ENCODE measurements around the gene METAP1D. TPM values are rescaled to one million over a fixed set of nuclear protein-coding genes. Genes with fewer than 3 reads are reported as not detected.
"Not testable (repeated sequence)": the region's sequence is repeated elsewhere in the genome, so short reads cannot be mapped to it uniquely, and the experiment has no call there.

METAP1D gene
- polyA plus RNA-seq, 1 donor: 11.4 TPM

DNA sequence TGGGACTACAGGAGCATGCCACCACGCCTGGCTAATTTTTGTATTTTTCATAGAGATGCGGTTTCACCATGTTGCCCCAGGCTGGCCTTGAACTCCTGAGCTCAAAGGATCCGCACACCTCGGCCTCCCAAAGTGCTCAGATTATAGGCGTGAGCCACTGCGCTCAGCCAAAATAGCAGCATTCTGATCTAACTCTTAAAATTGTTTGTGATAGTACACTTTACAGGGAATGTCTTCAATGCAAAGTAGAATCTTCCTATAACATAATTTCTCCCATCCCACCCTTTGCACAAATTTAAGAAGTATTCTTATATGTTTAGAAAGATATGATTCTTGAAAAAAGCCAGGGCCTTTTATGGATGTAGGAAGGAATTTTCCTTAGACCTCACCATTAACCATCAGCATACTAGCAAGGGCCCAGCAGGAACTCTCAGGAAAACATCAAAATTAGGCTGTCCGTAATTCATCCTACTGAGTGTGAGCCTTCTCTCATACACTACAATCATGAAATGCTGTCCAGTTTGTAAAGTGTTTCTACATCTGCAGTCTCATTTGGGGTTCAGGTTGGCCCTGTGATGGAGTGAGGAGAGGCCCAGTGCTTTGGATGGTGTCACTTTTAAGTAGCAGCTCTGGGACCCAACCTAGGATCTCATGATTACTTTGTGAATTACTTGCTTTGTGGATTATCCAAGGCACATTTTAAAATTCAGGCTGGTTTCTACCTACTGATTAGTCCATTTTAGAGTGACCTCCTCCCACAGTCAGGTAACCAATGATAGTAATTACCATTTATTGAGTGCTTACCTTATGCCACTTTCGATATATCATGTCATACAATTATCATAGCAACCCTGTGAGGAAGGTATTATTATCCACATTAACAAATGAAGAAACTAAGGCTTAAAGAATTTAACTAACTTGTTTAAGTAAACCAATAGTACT lies 48.1 kb downstream of the METAP1D start:
- H3K27ac ChIP-seq (ENCODE audit: low read length): no peak overlapping the region
- no peak for DNase-seq
- H3K4me3 ChIP-seq (ENCODE audit: low read length): no peak overlapping the region
- no peaks in the 10 kb centered on the region for H3K27me3 ChIP-seq (ENCODE audit: control insufficient read depth, insufficient read depth, low read length)
- H3K4me1 ChIP-seq (ENCODE audit: control insufficient read depth, insufficient read depth, low read length): no peaks in the 10 kb centered on the region
- no CpG with 5 or more reads among the region's 8 CpGs for WGBS (ENCODE audit: insufficient coverage, low lambda C conversion rate)
- H3K9me3 ChIP-seq (ENCODE audit: control insufficient read depth, low read depth, low read length): no peaks in the 10 kb centered on the region
- H3K36me3 ChIP-seq (ENCODE audit: control insufficient read depth, insufficient read depth, low read length): no peaks in the 10 kb centered on the region

DNA sequence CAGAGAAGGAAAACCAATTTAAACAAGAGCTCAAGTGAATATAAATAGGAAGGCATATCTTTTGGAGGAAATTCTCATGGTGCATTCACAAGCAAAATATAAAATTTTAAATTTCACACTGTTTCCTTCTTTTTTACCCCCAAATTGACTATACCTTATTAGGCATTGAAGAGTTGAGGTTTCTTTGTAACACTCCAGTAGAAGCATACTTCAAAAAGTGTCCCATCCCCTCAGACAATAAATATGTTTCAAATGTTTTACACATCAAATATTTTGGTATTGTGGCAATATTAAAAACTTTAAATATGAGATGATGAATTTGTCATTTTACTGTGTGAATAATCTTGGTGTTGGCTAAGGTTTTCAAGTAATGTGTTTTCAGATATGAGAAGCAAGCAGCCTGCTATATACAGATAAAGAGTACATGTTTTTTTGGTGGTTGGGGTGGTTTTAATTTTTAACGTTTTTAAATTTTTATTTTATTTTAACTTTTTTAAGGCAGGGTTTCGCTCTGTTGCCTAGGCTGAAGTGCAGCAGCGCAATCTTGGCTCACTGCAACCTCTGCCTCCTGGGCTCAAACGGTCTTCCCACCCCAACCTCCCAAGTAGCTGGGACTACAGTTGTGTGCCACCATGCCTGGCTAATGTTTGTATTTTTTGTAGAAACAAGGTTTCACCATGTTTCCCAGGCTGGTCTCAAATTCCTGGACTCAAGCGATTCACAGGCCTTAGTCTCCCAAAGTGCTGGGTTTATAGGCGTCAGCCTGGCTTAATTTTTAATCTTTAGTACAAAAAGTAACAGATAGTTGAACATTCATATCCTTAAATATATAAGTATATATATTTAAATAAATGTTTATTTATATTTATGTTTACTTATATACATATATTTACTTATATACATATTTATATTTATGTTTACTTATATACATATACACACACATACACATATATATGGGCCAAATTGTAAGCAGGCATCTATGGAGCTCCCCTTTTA lies 49.1 kb downstream of the METAP1D start:
- no peak for DNase-seq
- no peaks in the 10 kb centered on the region for H3K9me3 ChIP-seq (ENCODE audit: control insufficient read depth, low read depth, low read length)
- no peaks in the 10 kb centered on the region for H3K27me3 ChIP-seq (ENCODE audit: control insufficient read depth, insufficient read depth, low read length)
- no peak overlapping the region for H3K27ac ChIP-seq (ENCODE audit: low read length)
- WGBS (ENCODE audit: insufficient coverage, low lambda C conversion rate): 92% methylated on average over 2 of the region's 6 CpGs
- no peaks in the 10 kb centered on the region for H3K36me3 ChIP-seq (ENCODE audit: control insufficient read depth, insufficient read depth, low read length)
- H3K4me3 ChIP-seq (ENCODE audit: low read length): no peak overlapping the region
- no peaks in the 10 kb centered on the region for H3K4me1 ChIP-seq (ENCODE audit: control insufficient read depth, insufficient read depth, low read length)

DNA sequence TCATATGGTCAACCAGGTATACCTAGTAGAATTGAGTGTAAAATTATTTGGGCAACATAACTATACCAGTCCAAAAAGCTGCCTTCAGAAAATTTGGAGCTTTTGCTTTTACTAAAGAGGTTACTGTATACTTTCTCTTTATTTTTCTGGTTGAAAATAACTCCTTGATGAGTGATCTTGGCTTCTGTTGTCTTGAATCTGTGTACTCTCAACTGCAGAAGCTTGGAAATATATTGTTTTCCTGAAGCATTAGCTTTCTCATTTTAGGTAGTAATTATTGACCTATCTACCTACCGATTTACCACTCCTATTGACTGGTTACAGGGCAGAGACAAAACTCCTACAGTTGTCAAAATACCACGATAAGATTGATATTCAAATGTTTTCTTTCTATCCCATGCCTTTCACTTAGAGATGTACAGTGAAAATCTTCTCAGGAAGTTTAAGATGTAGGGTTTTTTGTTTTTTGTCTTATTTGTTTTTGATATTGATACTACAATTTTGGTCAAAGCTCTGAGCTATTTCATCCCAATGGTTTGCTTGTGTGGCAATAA lies 49.9 kb downstream of the METAP1D start:
- H3K4me1 ChIP-seq (ENCODE audit: control insufficient read depth, insufficient read depth, low read length): no peaks in the 10 kb centered on the region
- no peaks in the 10 kb centered on the region for H3K9me3 ChIP-seq (ENCODE audit: control insufficient read depth, low read depth, low read length)
- WGBS (ENCODE audit: insufficient coverage, low lambda C conversion rate): no CpG with 5 or more reads among the region's 2 CpGs
- no peak overlapping the region for H3K4me3 ChIP-seq (ENCODE audit: low read length)
- H3K36me3 ChIP-seq (ENCODE audit: control insufficient read depth, insufficient read depth, low read length): no peaks in the 10 kb centered on the region
- H3K27ac ChIP-seq (ENCODE audit: low read length): no peak overlapping the region
- H3K27me3 ChIP-seq (ENCODE audit: control insufficient read depth, insufficient read depth, low read length): no peaks in the 10 kb centered on the region
- DNase-seq: no peak

DNA sequence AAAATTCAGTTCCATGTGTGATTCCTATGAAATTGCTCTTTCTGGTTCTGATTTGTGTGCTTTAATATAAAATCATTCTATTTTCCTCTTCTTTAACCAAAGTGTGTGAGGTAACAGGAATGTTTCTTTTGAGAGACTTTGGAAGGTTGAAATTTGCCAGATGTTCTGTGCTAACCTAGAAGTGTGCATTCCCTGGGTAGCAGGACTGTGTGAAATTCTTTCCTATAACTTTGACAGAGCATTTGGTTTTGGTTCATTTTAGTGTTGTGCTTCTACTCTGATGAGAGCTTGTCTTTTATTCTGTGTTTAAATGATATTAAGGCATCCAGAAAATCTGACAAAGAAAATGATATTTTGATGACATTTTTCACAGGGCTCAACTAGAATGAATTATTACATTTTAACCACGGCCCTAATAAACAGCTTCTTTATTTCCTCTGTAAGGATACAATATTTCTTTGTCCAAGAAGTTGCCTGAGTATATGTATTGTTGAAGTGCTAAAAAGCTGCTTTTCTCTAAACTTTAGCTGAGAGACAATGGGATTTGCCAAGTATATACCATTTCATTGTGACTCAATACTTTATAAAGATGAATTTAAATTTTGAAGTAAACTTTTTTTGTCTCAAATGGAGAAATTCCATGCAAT lies 50.8 kb downstream of the METAP1D start:
- no peak for DNase-seq
- H3K27ac ChIP-seq (ENCODE audit: low read length): no peak overlapping the region
- no peaks in the 10 kb centered on the region for H3K4me1 ChIP-seq (ENCODE audit: control insufficient read depth, insufficient read depth, low read length)
- H3K9me3 ChIP-seq (ENCODE audit: control insufficient read depth, low read depth, low read length): no peaks in the 10 kb centered on the region
- H3K4me3 ChIP-seq (ENCODE audit: low read length): no peak overlapping the region
- H3K36me3 ChIP-seq (ENCODE audit: control insufficient read depth, insufficient read depth, low read length): no peaks in the 10 kb centered on the region
- H3K27me3 ChIP-seq (ENCODE audit: control insufficient read depth, insufficient read depth, low read length): no peaks in the 10 kb centered on the region
- WGBS (ENCODE audit: insufficient coverage, low lambda C conversion rate): no CpG with 5 or more reads among the region's 1 CpG

DNA sequence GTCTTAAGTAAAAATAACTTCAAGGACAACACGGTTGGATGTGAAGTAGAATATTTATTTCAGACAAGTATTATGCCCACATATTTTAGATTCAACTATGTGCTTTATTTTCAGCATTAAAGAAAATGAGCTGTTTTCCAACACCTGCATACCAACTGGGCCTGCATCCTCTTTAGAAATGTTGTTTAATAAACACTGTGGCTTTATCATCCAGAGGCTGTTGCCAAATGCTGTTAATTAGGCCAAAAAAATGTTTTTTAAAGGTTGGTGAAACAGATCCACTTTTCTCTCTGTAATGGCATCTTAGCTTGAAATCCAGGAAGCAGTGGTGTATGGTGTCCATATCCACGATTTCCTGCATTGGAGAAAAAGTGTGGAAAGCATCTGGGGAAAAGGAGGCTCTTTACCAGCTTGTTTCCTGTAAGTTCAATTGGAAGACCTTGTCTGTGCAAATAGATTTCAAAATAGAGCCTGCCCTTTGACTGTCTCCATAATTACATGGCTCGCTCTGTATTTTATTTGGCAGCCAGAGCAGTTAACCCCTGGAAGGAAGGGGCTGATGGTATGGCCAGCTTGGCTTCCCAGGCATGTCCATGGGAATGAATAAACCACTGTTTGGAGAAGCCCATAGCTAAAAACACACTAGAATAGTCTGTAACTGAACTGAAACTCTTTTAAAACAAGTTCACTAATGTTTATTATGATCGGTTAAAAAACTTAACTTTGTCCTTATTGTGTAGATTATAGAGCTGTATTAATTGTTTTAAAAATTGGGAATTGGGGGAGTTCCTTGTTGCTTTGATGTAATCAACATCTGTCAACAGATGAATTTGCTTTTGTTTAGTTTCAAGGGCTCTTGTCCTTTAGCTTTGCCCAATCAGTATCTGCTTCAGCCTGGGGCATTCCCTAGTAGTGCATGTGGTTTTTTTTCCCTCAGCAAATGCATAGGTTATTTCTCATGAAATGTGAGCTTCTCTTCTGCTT lies 52.5 kb downstream of the METAP1D start:
- Histone ChIP-seq H3K9me3 (ENCODE audit: control insufficient read depth, low read depth, low read length) (no peaks in the 10 kb centered on the region), H3K27me3 (ENCODE audit: control insufficient read depth, insufficient read depth, low read length) (no peaks in the 10 kb centered on the region), H3K4me1 (ENCODE audit: control insufficient read depth, insufficient read depth, low read length) (no peaks in the 10 kb centered on the region), H3K36me3 (ENCODE audit: control insufficient read depth, insufficient read depth, low read length) (no peaks in the 10 kb centered on the region), H3K4me3 (ENCODE audit: low read length) (no peak overlapping the region), H3K27ac (ENCODE audit: low read length) (no peak overlapping the region)
- DNase-seq: peak; percentile 1 to 26
- 81% methylated on average over 3 of the region's 4 CpGs for whole genome bisulfite sequencing (ENCODE audit: insufficient coverage, low lambda C conversion rate)

DNA sequence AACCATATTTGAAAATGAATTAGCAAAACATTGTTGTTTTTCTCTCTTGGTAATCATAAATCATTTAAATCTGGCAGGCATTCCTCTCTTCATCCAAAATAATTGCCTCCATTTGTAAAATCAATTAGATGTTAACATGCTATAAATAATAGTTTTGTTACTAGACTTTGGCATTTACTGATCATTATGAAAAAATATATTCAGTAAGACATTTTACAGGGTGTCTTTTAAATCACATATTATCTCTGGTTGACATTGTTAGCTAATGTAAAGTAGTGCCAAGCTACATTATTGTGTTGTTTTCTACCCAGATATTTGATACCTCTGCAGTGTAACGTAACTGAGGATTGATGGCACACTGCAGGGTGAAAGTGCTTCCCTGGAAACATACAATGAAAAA lies 53.7 kb downstream of the METAP1D start:
- DNase-seq: no peak
- Histone ChIP-seq H3K4me1 (ENCODE audit: control insufficient read depth, insufficient read depth, low read length) (no peaks in the 10 kb centered on the region), H3K9me3 (ENCODE audit: control insufficient read depth, low read depth, low read length) (no peaks in the 10 kb centered on the region), H3K4me3 (ENCODE audit: low read length) (no peak overlapping the region), H3K27me3 (ENCODE audit: control insufficient read depth, insufficient read depth, low read length) (no peaks in the 10 kb centered on the region), H3K27ac (ENCODE audit: low read length) (no peak overlapping the region), H3K36me3 (ENCODE audit: control insufficient read depth, insufficient read depth, low read length) (no peaks in the 10 kb centered on the region)
- WGBS (ENCODE audit: insufficient coverage, low lambda C conversion rate): 100% methylated on average over 1 of the region's 1 CpG

DNA sequence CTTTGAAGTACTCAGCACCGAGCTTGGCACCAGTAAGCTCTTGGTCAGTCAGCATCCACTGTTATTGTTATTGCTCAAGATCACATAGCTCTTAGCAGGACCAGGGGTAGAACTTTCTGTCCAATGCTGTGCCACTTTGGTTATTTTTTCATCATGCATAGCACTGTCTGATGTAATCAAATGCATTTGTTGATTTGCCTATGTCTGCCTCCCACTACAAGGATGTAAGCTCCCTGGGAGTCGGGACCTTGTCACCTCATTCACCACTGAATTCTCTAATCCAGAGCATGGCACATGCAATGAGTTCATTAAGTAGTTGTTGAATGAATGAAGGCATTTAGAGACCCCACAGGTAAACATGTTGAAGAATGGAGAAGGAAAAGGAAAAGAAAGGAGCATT lies 56.5 kb downstream of the METAP1D start:
- no CpG with 5 or more reads among the region's 2 CpGs for WGBS (ENCODE audit: insufficient coverage, low lambda C conversion rate)
- no peaks in the 10 kb centered on the region for H3K36me3 ChIP-seq (ENCODE audit: control insufficient read depth, insufficient read depth, low read length)
- no peak overlapping the region for H3K27ac ChIP-seq (ENCODE audit: low read length)
- no peaks in the 10 kb centered on the region for H3K9me3 ChIP-seq (ENCODE audit: control insufficient read depth, low read depth, low read length)
- no peaks in the 10 kb centered on the region for H3K4me1 ChIP-seq (ENCODE audit: control insufficient read depth, insufficient read depth, low read length)
- no peak overlapping the region for H3K4me3 ChIP-seq (ENCODE audit: low read length)
- no peaks in the 10 kb centered on the region for H3K27me3 ChIP-seq (ENCODE audit: control insufficient read depth, insufficient read depth, low read length)
- no peak for DNase-seq

DNA sequence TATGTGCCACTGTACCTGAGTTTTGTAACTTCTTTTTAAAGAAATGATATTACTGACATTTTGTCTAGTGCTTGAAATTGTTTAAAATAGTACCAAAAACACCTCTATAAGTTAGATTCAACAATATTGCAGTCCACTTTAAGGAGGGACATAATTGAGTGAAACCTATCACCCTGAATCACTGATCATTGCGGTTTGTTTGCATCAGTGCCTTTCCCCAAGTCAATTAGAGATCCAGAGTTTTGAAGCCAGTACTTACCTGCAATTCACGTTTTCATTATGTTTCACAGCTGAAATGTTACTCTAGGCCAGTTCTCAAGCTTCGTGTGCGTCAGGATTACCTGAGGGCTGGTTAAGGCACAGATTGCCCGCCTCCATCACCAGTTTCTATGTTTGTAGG lies 58.9 kb downstream of the METAP1D start:
- Histone ChIP-seq H3K27ac (ENCODE audit: low read length) (no peak overlapping the region), H3K4me3 (ENCODE audit: low read length) (no peak overlapping the region), H3K4me1 (ENCODE audit: control insufficient read depth, insufficient read depth, low read length) (no peaks in the 10 kb centered on the region), H3K27me3 (ENCODE audit: control insufficient read depth, insufficient read depth, low read length) (no peaks in the 10 kb centered on the region), H3K36me3 (ENCODE audit: control insufficient read depth, insufficient read depth, low read length) (no peaks in the 10 kb centered on the region), H3K9me3 (ENCODE audit: control insufficient read depth, low read depth, low read length) (no peaks in the 10 kb centered on the region)
- 100% methylated on average over 3 of the region's 5 CpGs for WGBS (ENCODE audit: insufficient coverage, low lambda C conversion rate)
- no peak for DNase-seq

DNA sequence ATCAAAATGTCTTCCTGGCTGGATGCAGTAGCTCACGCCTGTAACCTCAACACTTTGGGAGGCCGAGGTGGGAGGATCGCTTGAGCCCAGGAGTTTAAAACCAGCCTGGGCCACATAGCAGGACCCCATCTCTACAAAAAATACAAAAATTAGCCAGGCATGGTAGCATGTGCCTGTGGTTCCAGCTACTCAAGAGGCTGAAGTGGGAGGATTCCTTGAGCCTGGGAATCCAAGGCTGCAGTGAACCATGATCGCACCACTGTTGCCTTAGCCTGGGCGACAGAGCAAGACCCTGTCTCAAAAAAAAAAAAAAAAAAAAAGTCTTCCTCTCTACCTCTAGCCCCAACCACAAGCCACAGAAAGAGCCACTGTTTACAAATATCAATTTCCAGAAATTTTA lies 60.4 kb downstream of the METAP1D start:
- not testable (repeated sequence) for H3K4me3 ChIP-seq (ENCODE audit: low read length); H3K27me3 ChIP-seq (ENCODE audit: control insufficient read depth, insufficient read depth, low read length); H3K27ac ChIP-seq (ENCODE audit: low read length); H3K36me3 ChIP-seq (ENCODE audit: control insufficient read depth, insufficient read depth, low read length); H3K9me3 ChIP-seq (ENCODE audit: control insufficient read depth, low read depth, low read length); DNase-seq; H3K4me1 ChIP-seq (ENCODE audit: control insufficient read depth, insufficient read depth, low read length)
- WGBS (ENCODE audit: insufficient coverage, low lambda C conversion rate): 100% methylated on average over 1 of the region's 5 CpGs
